ENCODE measurements around the gene COQ6. TPM values are rescaled to one million over a fixed set of nuclear protein-coding genes. Genes with fewer than 3 reads are reported as not detected.

Gene COQ6
- total and polyA plus RNA-seq, 2 of the 8 experiments (the other 6 are each of a cell fraction or from before 2014, with no cell fraction given), result 9.5 to 15.5 TPM

- TF ChIP-seq CHD7 (IDR thresholded peaks at IDR 0.05; ENCODE audit: insufficient replicate concordance, low read length) (no peak), EP300 (IDR thresholded peaks at IDR 0.05; ENCODE audit: borderline replicate concordance in 1 of 2, low read depth in 2 of 2, low read length in 2 of 2) (no peak), YY1 (IDR thresholded peaks at IDR 0.05; ENCODE audit: low read depth, low read length) (no peak), SUZ12 (IDR thresholded peaks at IDR 0.05; ENCODE audit: low read length) (no peak), TAF7 (optimal IDR thresholded peaks at IDR 0.05; ENCODE audit: borderline replicate concordance, low read depth, low read length) (no peak), TEAD4 (IDR thresholded peaks at IDR 0.05; ENCODE audit: low read depth, low read length) (no peak), E2F6 (IDR thresholded peaks at IDR 0.05) (no peak), NRF1 (IDR thresholded peaks at IDR 0.05; ENCODE audit: low read depth, low read length) (no peak), EGR1 (IDR thresholded peaks at IDR 0.05; ENCODE audit: borderline replicate concordance, low read depth, low read length) (no peak)
These were observed 58.9 kb downstream of the COQ6 start (continued) for GRCh38 chr14:74008843-74009499.
